Measurements from ENCODE around the gene GGT1. TPM values are rescaled to one million over a fixed set of nuclear protein-coding genes. Genes with fewer than 3 reads are reported as not detected.
A peak's percentile ranks its signal among the peaks of the same experiment; 100 is the strongest.
"Not testable (repeated sequence)": the region's sequence is repeated elsewhere in the genome, so short reads cannot be mapped to it uniquely, and the experiment has no call there.

The GGT1 gene
- polyA plus RNA-seq, result 147 TPM
- long read RNA-seq, donor 1, partial matches to known transcripts, result 14 of 16 reads
- long read RNA-seq, donor 1, other reads (novel, unspliced or antisense), result 0 of 16 reads
- long read RNA-seq, donor 2, partial matches to known transcripts, result 42 of 57 reads
- long read RNA-seq, donor 2, other reads (novel, unspliced or antisense), result 10 of 57 reads
- long read RNA-seq, donor 3, transcript GGT1-205 (5 exons, 1,033 nt), result major isoform, 10 of 63 reads
- long read RNA-seq, donor 3, partial matches to known transcripts, result 40 of 63 reads
- long read RNA-seq, donor 3, other reads (novel, unspliced or antisense), result 12 of 63 reads
- long read RNA-seq, donor 4, partial matches to known transcripts, result 0 of 1 reads
- long read RNA-seq, donor 4, other reads (novel, unspliced or antisense), result 0 of 1 reads
- long read RNA-seq, donor 5, partial matches to known transcripts, result 0 of 2 reads
- long read RNA-seq, donor 5, other reads (novel, unspliced or antisense), result 0 of 2 reads
- long read RNA-seq, donor 6, partial matches to known transcripts, result 9 of 13 reads
- long read RNA-seq, donor 6, other reads (novel, unspliced or antisense), result 0 of 13 reads
- long read RNA-seq, donor 7, result 0 reads
- long read RNA-seq, donor 8, partial matches to known transcripts, result 33 of 39 reads
- long read RNA-seq, donor 8, other reads (novel, unspliced or antisense), result 0 of 39 reads
- long read RNA-seq, donor 9, partial matches to known transcripts, result 5 of 10 reads
- long read RNA-seq, donor 9, other reads (novel, unspliced or antisense), result 0 of 10 reads
- long read RNA-seq, donor 10, transcript GGT1-205 (5 exons, 1,033 nt), result major isoform, 6 of 19 reads
- long read RNA-seq, donor 10, partial matches to known transcripts, result 10 of 19 reads
- long read RNA-seq, donor 10, other reads (novel, unspliced or antisense), result 0 of 19 reads
- long read RNA-seq, donor 11, partial matches to known transcripts, result 0 of 3 reads
- long read RNA-seq, donor 11, other reads (novel, unspliced or antisense), result 0 of 3 reads

- Histone ChIP-seq H3K4me1 (ENCODE audit: control insufficient read depth, insufficient read depth, low read length) (peaks cover 26% of the 10 kb centered on the region), H3K4me3 (ENCODE audit: low read length) (peak within 1 kb of the TSS; percentile 62), H3K27ac (ENCODE audit: low read length) (peak within 1 kb of the TSS; percentile 92)
- DNase-seq, result peak in 1 of 2 donors; percentile 29
- WGBS (ENCODE audit: insufficient coverage, low lambda C conversion rate), result no CpG with 5 or more reads among the region's 22 CpGs
- not testable (repeated sequence) for H3K9me3 ChIP-seq (ENCODE audit: control insufficient read depth, low read depth, low read length); H3K27me3 ChIP-seq (ENCODE audit: control insufficient read depth, insufficient read depth, low read length); H3K36me3 ChIP-seq (ENCODE audit: control insufficient read depth, insufficient read depth, low read length)
These were observed at the start of gene GGT1 for GRCh38 chr22:24602847-24603769. Gene GGT1 (plus strand): TSS chr22:24603193. CDS start chr22:24611082, 7,889 bp downstream.

DNA sequence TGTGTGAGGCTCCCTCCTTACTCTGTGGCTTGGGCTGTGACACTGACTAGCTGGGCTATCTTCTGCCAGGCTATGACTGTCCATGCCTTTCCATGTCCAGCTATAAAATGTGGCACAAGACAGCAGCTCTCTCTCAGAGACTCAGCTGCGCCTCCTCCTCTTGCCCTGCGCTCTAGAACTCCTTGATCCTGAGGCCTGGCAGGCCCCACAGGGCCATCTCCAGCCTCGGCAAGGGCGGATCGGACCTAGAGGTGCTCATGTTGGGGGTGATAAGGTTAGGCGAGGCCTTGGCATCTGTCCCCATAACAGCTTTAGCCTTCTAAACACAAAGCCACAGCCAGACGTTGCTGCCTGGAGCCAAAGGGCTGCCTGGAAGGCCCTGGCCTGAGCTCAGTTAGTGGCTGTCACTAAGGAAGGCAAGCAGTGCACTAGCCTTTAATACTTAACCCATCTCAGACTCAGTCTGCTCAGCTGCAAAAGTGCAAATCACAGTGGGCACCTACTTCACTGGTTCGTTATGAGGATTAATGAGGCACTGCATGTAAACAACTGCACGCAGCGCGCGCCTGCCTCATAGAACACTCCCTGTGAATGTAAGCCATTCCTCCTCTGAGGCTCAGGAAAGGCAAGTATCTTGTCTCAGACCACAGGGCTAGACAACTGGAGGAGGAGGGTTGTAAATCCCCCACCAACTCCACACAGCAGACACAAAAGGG lies 49.2 kb upstream of the GGT1 start:
- DNase-seq, result peak; percentile 34 to 71
- Histone ChIP-seq H3K4me1 (ENCODE audit: control insufficient read depth, insufficient read depth, low read length) (peaks cover 56% of the 10 kb centered on the region), H3K27ac (ENCODE audit: low read length) (peak overlapping the region; percentile 95), H3K4me3 (ENCODE audit: low read length) (peak overlapping the region; percentile 93), H3K27me3 (ENCODE audit: control insufficient read depth, insufficient read depth, low read length) (no peaks in the 10 kb centered on the region), H3K9me3 (ENCODE audit: control insufficient read depth, low read depth, low read length) (no peaks in the 10 kb centered on the region), H3K36me3 (ENCODE audit: control insufficient read depth, insufficient read depth, low read length) (peaks cover 44% of the 10 kb centered on the region)
- no CpG with 5 or more reads among the region's 12 CpGs for WGBS (ENCODE audit: insufficient coverage, low lambda C conversion rate)

GRCh38 chr22:24554313-24555164 lies 48.5 kb upstream of the GGT1 start, which contains the start of gene GUCD1:
Gene GUCD1 (minus strand): TSS chr22:24555138. CDS start chr22:24554991, 147 bp downstream.
- peak within 1 kb of the TSS; percentile 93 for H3K4me3 ChIP-seq (ENCODE audit: low read length)
- peak in 1 of 2 donors; percentile 35 for DNase-seq
- H3K36me3 ChIP-seq (ENCODE audit: control insufficient read depth, insufficient read depth, low read length), result peaks cover 44% of the 10 kb centered on the region
- H3K9me3 ChIP-seq (ENCODE audit: control insufficient read depth, low read depth, low read length), result no peaks in the 10 kb centered on the region
- H3K27ac ChIP-seq (ENCODE audit: low read length), result peak within 1 kb of the TSS; percentile 96
- H3K27me3 ChIP-seq (ENCODE audit: control insufficient read depth, insufficient read depth, low read length), result no peaks in the 10 kb centered on the region
- H3K4me1 ChIP-seq (ENCODE audit: control insufficient read depth, insufficient read depth, low read length), result peaks cover 48% of the 10 kb centered on the region
- no CpG with 5 or more reads among the region's 64 CpGs for WGBS (ENCODE audit: insufficient coverage, low lambda C conversion rate)

- Histone ChIP-seq H3K4me1 (ENCODE audit: control insufficient read depth, insufficient read depth, low read length) (peaks cover 41% of the 10 kb centered on the region), H3K36me3 (ENCODE audit: control insufficient read depth, insufficient read depth, low read length) (peaks cover 39% of the 10 kb centered on the region), H3K27ac (ENCODE audit: low read length) (peak within 1 kb of the TSS; percentile 96), H3K4me3 (ENCODE audit: low read length) (peak within 1 kb of the TSS; percentile 93), H3K27me3 (ENCODE audit: control insufficient read depth, insufficient read depth, low read length) (no peaks in the 10 kb centered on the region), H3K9me3 (ENCODE audit: control insufficient read depth, low read depth, low read length) (no peaks in the 10 kb centered on the region)
- no CpG with 5 or more reads among the region's 59 CpGs for WGBS (ENCODE audit: insufficient coverage, low lambda C conversion rate)
- DNase-seq, result peak; percentile 99
These were observed 47.6 kb upstream of the GGT1 start, which contains the start of gene SNRPD3 for GRCh38 chr22:24555165-24556039. Gene SNRPD3 (plus strand): TSS chr22:24555999. CDS start chr22:24557675, 1,676 bp downstream.

- H3K9me3 ChIP-seq (ENCODE audit: control insufficient read depth, low read depth, low read length), result no peaks in the 10 kb centered on the region
- H3K27ac ChIP-seq (ENCODE audit: low read length), result no peak overlapping the region
- no peak for DNase-seq
- no CpG with 5 or more reads among the region's 4 CpGs for WGBS (ENCODE audit: insufficient coverage, low lambda C conversion rate)
- peaks cover 40% of the 10 kb centered on the region for H3K36me3 ChIP-seq (ENCODE audit: control insufficient read depth, insufficient read depth, low read length)
- no peaks in the 10 kb centered on the region for H3K27me3 ChIP-seq (ENCODE audit: control insufficient read depth, insufficient read depth, low read length)
- H3K4me3 ChIP-seq (ENCODE audit: low read length), result no peak overlapping the region
- H3K4me1 ChIP-seq (ENCODE audit: control insufficient read depth, insufficient read depth, low read length), result peaks cover 21% of the 10 kb centered on the region
These were observed 43.5 kb upstream of the GGT1 start for GRCh38 chr22:24559471-24559870.

DNA sequence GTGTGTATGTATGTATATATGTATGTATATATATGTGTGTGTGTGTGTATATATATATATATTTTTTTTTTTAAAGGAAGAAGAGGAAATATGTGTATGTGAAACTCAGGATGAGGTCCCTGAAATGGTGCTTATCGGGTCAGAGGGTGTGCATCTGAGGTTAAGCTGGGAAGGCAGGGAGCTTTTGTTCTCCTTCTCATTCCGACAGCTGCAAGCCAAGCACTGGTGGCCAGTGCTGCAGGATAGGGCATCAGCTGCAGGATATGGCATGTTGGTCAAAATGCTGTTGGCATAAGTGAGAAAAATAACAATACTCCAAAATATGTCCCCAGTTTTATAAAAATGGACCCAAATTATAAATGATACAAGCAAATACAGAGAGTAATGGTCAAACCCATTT lies 39.7 kb upstream of the GGT1 start:
- no peaks in the 10 kb centered on the region for H3K9me3 ChIP-seq (ENCODE audit: control insufficient read depth, low read depth, low read length)
- no peak overlapping the region for H3K4me3 ChIP-seq (ENCODE audit: low read length)
- H3K27me3 ChIP-seq (ENCODE audit: control insufficient read depth, insufficient read depth, low read length), result no peaks in the 10 kb centered on the region
- H3K4me1 ChIP-seq (ENCODE audit: control insufficient read depth, insufficient read depth, low read length), result peaks cover 20% of the 10 kb centered on the region
- no peak for DNase-seq
- H3K36me3 ChIP-seq (ENCODE audit: control insufficient read depth, insufficient read depth, low read length), result peaks cover 53% of the 10 kb centered on the region
- peak overlapping the region; percentile 72 for H3K27ac ChIP-seq (ENCODE audit: low read length)
- no CpG with 5 or more reads among the region's 2 CpGs for WGBS (ENCODE audit: insufficient coverage, low lambda C conversion rate)

DNA sequence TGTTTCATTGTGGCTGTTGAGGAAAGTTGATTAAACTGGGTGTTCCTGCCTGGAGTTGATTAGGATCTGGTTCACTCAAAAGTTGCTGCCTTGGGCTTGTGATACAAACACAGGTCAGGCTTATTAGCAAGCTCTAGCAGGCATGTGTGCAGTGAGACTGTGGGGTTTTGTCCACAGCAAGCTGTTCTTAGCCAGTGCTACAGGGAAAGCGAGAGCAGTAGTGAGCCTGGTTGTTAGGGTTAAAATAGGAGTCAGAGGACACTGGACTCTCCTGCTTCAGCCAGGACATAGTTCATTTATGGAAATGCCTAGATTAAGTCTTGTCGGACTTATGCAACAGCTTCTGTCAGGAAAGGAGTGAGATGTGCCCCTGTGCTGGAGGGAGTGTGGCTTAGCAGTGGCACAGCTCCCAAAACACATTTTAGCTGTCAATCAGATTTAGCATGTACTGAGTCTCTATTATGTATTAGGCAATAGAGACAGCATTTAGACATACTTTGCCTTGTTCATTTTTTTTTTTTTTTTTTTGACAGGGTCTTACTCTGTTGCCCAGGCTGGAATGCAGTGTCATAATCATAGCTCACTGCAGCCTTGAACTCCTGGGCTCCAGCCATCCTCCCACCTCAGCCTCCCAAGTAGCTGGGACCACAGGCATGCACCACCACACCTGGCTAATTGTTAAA lies 38.5 kb upstream of the GGT1 start:
- peak; percentile 70 to 74 for DNase-seq
- peak overlapping the region; percentile 72 for H3K27ac ChIP-seq (ENCODE audit: low read length)
- WGBS (ENCODE audit: insufficient coverage, low lambda C conversion rate), result no CpG with 5 or more reads among the region's 2 CpGs
- H3K9me3 ChIP-seq (ENCODE audit: control insufficient read depth, low read depth, low read length), result no peaks in the 10 kb centered on the region
- H3K36me3 ChIP-seq (ENCODE audit: control insufficient read depth, insufficient read depth, low read length), result peaks cover 52% of the 10 kb centered on the region
- H3K27me3 ChIP-seq (ENCODE audit: control insufficient read depth, insufficient read depth, low read length), result no peaks in the 10 kb centered on the region
- peaks cover 20% of the 10 kb centered on the region for H3K4me1 ChIP-seq (ENCODE audit: control insufficient read depth, insufficient read depth, low read length)
- H3K4me3 ChIP-seq (ENCODE audit: low read length), result no peak overlapping the region

DNA sequence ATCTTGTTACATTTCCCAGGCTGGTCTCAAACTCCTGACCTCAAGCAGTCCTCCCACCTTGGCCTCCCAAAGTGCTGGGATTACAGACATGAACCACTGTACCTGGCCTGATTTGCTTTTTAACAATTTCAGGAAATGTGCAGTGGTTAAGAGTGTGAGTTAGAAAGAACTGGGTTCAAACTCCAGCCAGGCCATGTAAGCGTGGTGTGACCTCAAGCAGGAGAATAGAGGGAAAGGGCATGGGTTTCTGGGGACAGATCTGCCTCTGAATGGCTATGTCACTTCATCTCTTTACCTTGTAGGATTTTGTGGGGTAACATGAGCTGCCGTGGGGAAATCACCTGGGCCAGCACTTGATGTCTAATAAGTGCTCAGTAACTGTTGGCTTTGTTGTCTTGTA lies 37.9 kb upstream of the GGT1 start:
- no CpG with 5 or more reads among the region's 2 CpGs for WGBS (ENCODE audit: insufficient coverage, low lambda C conversion rate)
- Histone ChIP-seq H3K27me3 (ENCODE audit: control insufficient read depth, insufficient read depth, low read length) (no peaks in the 10 kb centered on the region), H3K27ac (ENCODE audit: low read length) (peak overlapping the region; percentile 72), H3K36me3 (ENCODE audit: control insufficient read depth, insufficient read depth, low read length) (peaks cover 55% of the 10 kb centered on the region), H3K4me1 (ENCODE audit: control insufficient read depth, insufficient read depth, low read length) (peaks cover 20% of the 10 kb centered on the region), H3K9me3 (ENCODE audit: control insufficient read depth, low read depth, low read length) (no peaks in the 10 kb centered on the region), H3K4me3 (ENCODE audit: low read length) (no peak overlapping the region)
- no peak for DNase-seq

All from large intestine (tissue), 12 donors.